Left lobe of liver (tissue), 2 donors: ENCODE measurements around the gene TMEM79. TPM values are rescaled to one million over a fixed set of nuclear protein-coding genes. Genes with fewer than 3 reads are reported as not detected.

Experiments used
- ATAC-seq: fragments of 200-7000 bp; cut with Tn5 transposase; one replicate; pipeline ENCODE4 v1.9.1; 2020; ENCODE audit warnings: mild to moderate bottlenecking, moderate library complexity
- DNase-seq: peaks from one replicate; pipeline ENCODE4 v3.0.0-alpha.2; 2020; ENCODE audit warnings: low spot score
- total RNA-seq: library from RNA; stranded (reverse); gene quantifications from one replicate; pipeline ENCODE4 v1.2.1, GENCODE V29; 2021
- donor health status: DM: no; HTN: no; CAD: no; lungs with moderate emphysema.
- donor health status: DM: no; HTN: yes; CAD: no.

The TMEM79 gene
- total RNA-seq, 1 donor from 2014 or later: 2.6 TPM

GRCh38 chr1:156262461-156263287 is 21.5 kb upstream of the TMEM79 start:
- DNase-seq (no peak), ATAC-seq (no peak)

GRCh38 chr1:156263288-156263655 is 20.9 kb upstream of the TMEM79 start:
- DNase-seq (no peak), ATAC-seq (no peak)

- ATAC-seq: no peak
- DNase-seq: no peak
Observed at GRCh38 chr1:156266051-156266450, 18.1 kb upstream of the TMEM79 start.

- ATAC-seq (no peak), DNase-seq (no peak)
Observed at GRCh38 chr1:156268336-156268735, 15.8 kb upstream of the TMEM79 start.

- ATAC-seq (no peak), DNase-seq (no peak)
Observed at GRCh38 chr1:156270314-156270713, 13.8 kb upstream of the TMEM79 start.

GRCh38 chr1:156276532-156276931 is 7.6 kb upstream of the TMEM79 start:
- peak; percentile 18 for ATAC-seq
- no peak for DNase-seq

GRCh38 chr1:156276966-156277381 is 7.2 kb upstream of the TMEM79 start:
- DNase-seq (peak; percentile 68), ATAC-seq (peak; percentile 89)

- DNase-seq (no peak), ATAC-seq (no peak)
Observed at GRCh38 chr1:156279837-156280236, 4.3 kb upstream of the TMEM79 start.

GRCh38 chr1:156281281-156281680 is 2.8 kb upstream of the TMEM79 start:
- DNase-seq (no peak), ATAC-seq (no peak)

- no peak for DNase-seq
- ATAC-seq: peak; percentile 10
Observed at GRCh38 chr1:156281693-156282478, 2.2 kb upstream of the TMEM79 start.

GRCh38 chr1:156282479-156283222 is 1.5 kb upstream of the TMEM79 start, which contains the start of gene SMG5:
Gene SMG5 (minus strand): TSS chr1:156282825. CDS start chr1:156282680, 145 bp downstream.
- ATAC-seq: peak; percentile 92
- DNase-seq: peak; percentile 98

- no peak for DNase-seq
Observed at GRCh38 chr1:156283521-156283920, 604 bp upstream of the TMEM79 start.

GRCh38 chr1:156284757-156285156 is 632 bp downstream of the TMEM79 start:
- ATAC-seq (no peak), DNase-seq (no peak)

More at GRCh38 chr1:156283521-156283920, 604 bp upstream of the TMEM79 start:
- ATAC-seq: no peak

GRCh38 chr1:156285437-156285836 is 1.3 kb downstream of the TMEM79 start:
- no peak for DNase-seq
- ATAC-seq: no peak

GRCh38 chr1:156286061-156286460 is 1.9 kb downstream of the TMEM79 start:
- ATAC-seq (no peak), DNase-seq (no peak)

- ATAC-seq (no peak), DNase-seq (no peak)
Observed at GRCh38 chr1:156289857-156290256, 5.7 kb downstream of the TMEM79 start.

GRCh38 chr1:156291226-156292061 is 7.3 kb downstream of the TMEM79 start:
- ATAC-seq (peak; percentile 94), DNase-seq (peak; percentile 98)

GRCh38 chr1:156293098-156293434 is 8.9 kb downstream of the TMEM79 start:
- DNase-seq: no peak
- ATAC-seq: no peak

GRCh38 chr1:156293895-156294294 is 9.8 kb downstream of the TMEM79 start:
- DNase-seq: no peak
- no peak for ATAC-seq

- DNase-seq (peak; percentile 74), ATAC-seq (peak; percentile 46)
Observed at GRCh38 chr1:156295391-156295947, 11.3 kb downstream of the TMEM79 start, which contains the start of gene GLMP. Gene GLMP (minus strand): TSS chr1:156295679. CDS start chr1:156295645, 34 bp downstream.
